Osteoblast (primary cell): ENCODE data around the gene PLSCR4. TPM values are rescaled to one million over a fixed set of nuclear protein-coding genes. Genes with fewer than 3 reads are reported as not detected.

Source experiments
- DNase-seq: peaks from one replicate; pipeline ENCODE4 v3.0.0; 2011; ENCODE audit warnings: low spot score, mixed read lengths; ENCODE audit not compliant: insufficient read length; ENCODE audit errors: missing footprints
- H2AFZ ChIP-seq: 2 replicates; pipeline ENCODE4 v1.6.0; 2011; ENCODE audit warnings: mild to moderate bottlenecking, low read length
- H3K27ac ChIP-seq: 2 replicates; pipeline ENCODE4 v1.5.1; 2011; ENCODE audit warnings: mild to moderate bottlenecking, low read depth, low read length, moderate library complexity
- H3K27me3 ChIP-seq: 2 replicates; pipeline ENCODE4 v1.6.0; 2012; ENCODE audit warnings: mild to moderate bottlenecking, control low read depth, inconsistent platforms, low read length, moderate library complexity; ENCODE audit not compliant: insufficient read depth
- H3K36me3 ChIP-seq: 2 replicates; pipeline ENCODE4 v1.5.1; 2011; ENCODE audit warnings: mild to moderate bottlenecking, low read length, control low read depth, moderate library complexity; ENCODE audit not compliant: insufficient read depth
- H3K4me1 ChIP-seq: 2 replicates; pipeline ENCODE4 v1.5.1; 2011; ENCODE audit warnings: mild to moderate bottlenecking, low read length, control low read depth, moderate library complexity; ENCODE audit not compliant: insufficient read depth
- H3K4me2 ChIP-seq: 2 replicates; pipeline ENCODE4 v1.6.0; 2011; ENCODE audit warnings: mild to moderate bottlenecking, low read length; ENCODE audit not compliant: insufficient read depth
- H3K4me3 ChIP-seq: fragments of 200-600 bp; sonication (generic); 3 replicates; pipeline ENCODE4 v1.5.1; 2012; ENCODE audit warnings: mild to moderate bottlenecking, low read length, inconsistent platforms; ENCODE audit not compliant: insufficient read depth
- H3K79me2 ChIP-seq: 2 replicates; pipeline ENCODE4 v1.6.0; 2012; ENCODE audit warnings: mild to moderate bottlenecking, low read length, control low read depth, inconsistent platforms; ENCODE audit not compliant: insufficient read depth
- H3K9me3 ChIP-seq: 2 replicates; pipeline ENCODE4 v1.5.1; 2011; ENCODE audit warnings: low read depth, low read length, control low read depth
- H4K20me1 ChIP-seq: 2 replicates; pipeline ENCODE4 v1.6.0; 2012; ENCODE audit warnings: mild to moderate bottlenecking, low read length, control low read depth; ENCODE audit not compliant: insufficient read depth
- CTCF ChIP-seq: IDR thresholded peaks from 2 replicates; pipeline ENCODE4 v1.5.1; 2011; ENCODE audit warnings: mild to moderate bottlenecking, low read depth, low read length, moderate library complexity; ENCODE audit errors: extremely low read depth
- total RNA-seq: library from RNA; depleted of rRNA; stranded (reverse); fragments of >200 nt; gene quantifications from 2 replicates; pipeline ENCODE4 v1.2.3, GENCODE V29; 2012

Gene PLSCR4
- total RNA-seq, 1 donor, result 54.6 TPM

- H3K4me3 ChIP-seq, result peak overlapping the region; percentile 84
- no peaks in the 10 kb centered on the region for H3K27me3 ChIP-seq
- peaks cover 37% of the 10 kb centered on the region for H4K20me1 ChIP-seq
- H3K27ac ChIP-seq, result peak overlapping the region; percentile 96
- H3K79me2 ChIP-seq, result peaks cover 77% of the 10 kb centered on the region
- peaks cover 62% of the 10 kb centered on the region for H3K4me1 ChIP-seq
- H3K36me3 ChIP-seq, result peaks cover 12% of the 10 kb centered on the region
- TF ChIP-seq CTCF, result no peak
- peak; percentile 42 for DNase-seq
- H3K9me3 ChIP-seq, result no peaks in the 10 kb centered on the region
- H2AFZ ChIP-seq, result no peak overlapping the region
- peak overlapping the region; percentile 94 for H3K4me2 ChIP-seq
Observed at GRCh38 chr3:146159616-146160320, 91.1 kb downstream of the PLSCR4 start.

GRCh38 chr3:146159037-146159436 lies 91.9 kb downstream of the PLSCR4 start:
- Histone ChIP-seq H4K20me1 (peaks cover 44% of the 10 kb centered on the region), H3K27ac (peak overlapping the region; percentile 96), H3K79me2 (peaks cover 85% of the 10 kb centered on the region), H2AFZ (no peak overlapping the region), H3K36me3 (peaks cover 13% of the 10 kb centered on the region), H3K27me3 (no peaks in the 10 kb centered on the region), H3K9me3 (no peaks in the 10 kb centered on the region), H3K4me3 (peak overlapping the region; percentile 84), H3K4me2 (peak overlapping the region; percentile 94), H3K4me1 (peaks cover 59% of the 10 kb centered on the region)
- peak; percentile 30 for DNase-seq
- no peak for TF ChIP-seq CTCF

- Histone ChIP-seq H2AFZ (no peak overlapping the region), H3K4me3 (peak overlapping the region; percentile 84), H3K4me1 (peaks cover 60% of the 10 kb centered on the region), H3K27ac (peak overlapping the region; percentile 96), H3K36me3 (peaks cover 24% of the 10 kb centered on the region), H3K79me2 (peaks cover 95% of the 10 kb centered on the region), H3K9me3 (no peaks in the 10 kb centered on the region), H4K20me1 (peaks cover 54% of the 10 kb centered on the region), H3K27me3 (no peaks in the 10 kb centered on the region), H3K4me2 (peak overlapping the region; percentile 94)
- TF ChIP-seq CTCF, result no peak
- peak; percentile 11 for DNase-seq
Observed at GRCh38 chr3:146157325-146158060, 93.4 kb downstream of the PLSCR4 start.
